ENCODE results near the gene RFC2. TPM values are rescaled to one million over a fixed set of nuclear protein-coding genes. Genes with fewer than 3 reads are reported as not detected.

Gene RFC2
- polyA plus RNA-seq, 10 donors, result 26.7 to 38.3 (median 33.6) TPM

- no peak for DNase-seq
Measured at GRCh38 chr7:74193913-74194312, 60.3 kb downstream of the RFC2 start.

- no peak for DNase-seq
Measured at GRCh38 chr7:74193054-74193453, 61.1 kb downstream of the RFC2 start.

GRCh38 chr7:74191231-74191630 lies 63.0 kb downstream of the RFC2 start:
- no peak for DNase-seq

DNA sequence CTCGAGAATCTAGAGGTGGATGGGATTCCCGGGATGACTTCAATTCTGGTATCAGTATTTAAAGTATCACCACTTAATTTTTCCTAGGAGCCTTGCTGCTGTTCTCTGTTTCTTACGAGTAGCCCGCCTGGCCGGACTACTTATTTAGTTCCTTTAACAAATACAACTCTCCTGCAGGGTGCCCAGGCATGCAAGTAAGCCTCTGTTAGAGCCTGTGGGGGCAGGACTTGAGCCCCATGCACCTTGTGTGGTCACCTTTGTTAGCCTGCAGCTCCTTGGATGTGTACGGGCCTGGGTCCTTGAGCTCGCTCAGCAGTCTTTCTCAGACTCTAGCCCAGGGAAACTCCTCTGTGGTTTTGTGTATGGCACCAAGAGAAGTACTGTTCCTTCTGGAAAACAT lies 63.9 kb downstream of the RFC2 start:
- no peak for DNase-seq

DNA sequence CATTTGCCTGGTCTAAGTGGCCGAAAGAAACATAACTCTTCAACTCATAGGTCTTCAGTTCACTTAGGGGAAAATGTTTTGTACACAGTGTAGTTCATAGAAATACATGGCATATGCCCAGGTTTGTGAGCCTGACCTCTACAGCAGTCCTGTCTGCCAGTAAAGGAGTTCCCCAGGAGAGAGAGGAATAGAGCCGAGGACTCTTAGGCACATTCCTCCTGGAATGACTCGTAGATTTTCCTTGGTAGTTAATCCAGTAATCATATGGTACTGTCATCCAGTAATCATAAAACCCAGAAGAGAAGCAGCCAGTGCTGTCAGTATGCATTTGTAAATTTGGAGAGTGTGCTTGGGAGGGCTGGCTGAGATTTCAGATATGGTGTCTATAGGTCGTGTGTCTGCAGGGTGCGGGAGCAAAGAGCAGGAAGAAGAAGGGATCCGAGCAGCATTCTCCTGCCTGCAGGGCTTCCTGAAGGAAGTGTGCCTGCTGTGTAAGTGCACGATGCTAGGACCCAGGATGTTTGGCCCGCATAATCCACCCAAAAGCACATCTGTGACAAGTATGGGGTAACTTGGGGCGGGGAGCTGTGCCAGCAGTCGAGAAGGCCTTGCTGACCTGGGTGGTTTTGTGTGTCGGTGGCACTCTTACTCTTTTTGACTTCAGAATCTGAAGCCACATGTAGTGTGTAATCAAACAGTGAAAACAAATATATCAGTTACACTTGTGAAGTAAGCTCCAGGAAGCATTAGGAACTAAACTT lies 66.1 kb downstream of the RFC2 start:
- DNase-seq, result no peak

GRCh38 chr7:74185636-74186035 lies 68.6 kb downstream of the RFC2 start:
- no peak for DNase-seq

DNA sequence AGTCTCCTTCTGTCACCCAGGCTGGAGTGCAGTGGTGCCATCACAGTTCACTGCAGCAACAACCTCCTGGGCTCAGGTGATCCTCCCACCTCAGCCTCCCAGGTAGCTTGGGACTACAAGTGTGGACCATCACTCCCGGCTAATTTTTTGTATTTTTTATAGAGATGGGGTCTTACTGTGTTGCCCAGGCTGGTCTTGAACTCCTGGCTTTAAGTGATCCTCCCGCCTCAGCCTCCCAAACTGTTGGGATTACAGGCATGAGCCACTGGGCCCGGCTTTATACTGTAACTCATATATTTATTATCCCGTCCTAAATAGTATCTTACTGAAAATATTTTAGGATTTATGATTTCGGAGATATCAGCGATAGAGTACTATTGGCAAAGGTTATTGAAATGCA lies 69.2 kb downstream of the RFC2 start:
- no peak for DNase-seq

GRCh38 chr7:74183653-74184450 lies 70.3 kb downstream of the RFC2 start:
- no peak for DNase-seq

DNA sequence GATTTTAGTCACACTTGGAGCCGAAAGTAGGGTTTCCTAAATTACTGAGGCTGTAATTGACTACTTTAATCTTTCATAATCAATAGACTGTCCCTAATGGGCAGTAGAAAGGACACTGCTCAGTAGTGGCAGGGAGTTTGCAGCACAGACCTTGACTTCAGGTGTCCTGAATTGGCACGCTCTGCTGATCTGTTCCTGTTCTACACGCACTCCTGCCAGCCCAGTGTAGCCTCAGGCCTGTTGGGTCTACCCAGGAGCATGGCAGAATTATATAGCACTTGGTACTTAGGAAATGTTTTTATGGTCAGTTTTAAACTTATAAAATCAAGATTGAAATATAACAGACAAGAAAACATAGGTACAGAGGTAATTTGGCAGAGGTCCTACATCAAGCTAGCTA lies 71.1 kb downstream of the RFC2 start:
- DNase-seq, result no peak

DNA sequence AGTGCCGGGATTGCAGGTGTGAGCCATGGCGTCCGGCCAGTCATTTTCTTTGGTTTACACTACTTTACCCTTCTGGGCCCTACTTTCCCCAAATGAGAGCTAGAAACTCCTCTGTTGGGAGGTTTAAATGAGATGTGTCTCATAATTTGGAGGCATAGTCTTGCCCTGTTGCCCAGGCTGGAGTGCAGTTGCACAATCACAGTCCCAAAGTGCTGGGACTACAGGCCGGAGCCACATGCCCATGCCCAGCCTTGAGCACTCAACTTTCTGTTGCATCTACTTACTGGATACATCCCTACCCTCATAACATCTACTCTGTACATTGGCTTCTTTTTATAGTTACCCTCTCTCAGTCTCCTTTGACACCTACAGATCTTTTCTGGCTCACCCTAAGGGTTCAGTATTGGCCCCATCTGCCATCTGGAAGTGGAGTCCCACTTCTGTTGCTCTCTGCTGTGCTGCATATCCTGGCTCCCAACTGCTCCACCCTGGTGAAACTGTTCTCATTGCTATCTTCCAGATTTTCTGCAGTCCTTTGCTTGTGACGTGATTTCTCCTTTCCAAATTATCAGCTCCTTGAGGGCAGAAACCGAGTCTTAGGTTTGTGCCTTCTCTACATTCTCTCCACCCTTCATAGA lies 71.6 kb downstream of the RFC2 start:
- no peak for DNase-seq

GRCh38 chr7:74181821-74182220 lies 72.4 kb downstream of the RFC2 start:
- no peak for DNase-seq

Other genes starting within 250 kb of the RFC2 start
- 100 to 1,000 TPM in 6 of 10 donors, 10 to 100 TPM in 4; 91.5 to 239 (median 133) TPM for gene ELN, start 226.2 kb downstream of the RFC2 start, polyA plus RNA-seq (ENCODE audit: insufficient read length in 10 of 10)
- gene LIMK1, start 170.6 kb downstream of the RFC2 start, polyA plus RNA-seq (ENCODE audit: insufficient read length in 10 of 10), result 10 to 100 TPM; 11.4 to 23.6 (median 14.8) TPM
- 100 to 1,000 TPM; 193 to 234 (median 214) TPM for gene EIF4H, start 80.0 kb downstream of the RFC2 start, polyA plus RNA-seq (ENCODE audit: insufficient read length in 10 of 10)
- gene LAT2, start 44.4 kb downstream of the RFC2 start, polyA plus RNA-seq (ENCODE audit: insufficient read length in 10 of 10), result 1 to 10 TPM; 2.4 to 4.7 (median 3.8) TPM
- 10 to 100 TPM; 13.7 to 25.8 (median 18.1) TPM for gene CLIP2, start 35.0 kb upstream of the RFC2 start, polyA plus RNA-seq (ENCODE audit: insufficient read length in 10 of 10)
- 10 to 100 TPM; 30.9 to 45.9 (median 38.7) TPM for gene GTF2IRD1, start 199.5 kb upstream of the RFC2 start, polyA plus RNA-seq (ENCODE audit: insufficient read length in 10 of 10)